B cell (primary cell): ENCODE data around the gene KCNH1.

ENCODE experiments used
- CTCF ChIP-seq: fragments of 200-600 bp; IDR thresholded peaks from one replicate; pipeline ENCODE4 v1.8.0; 2022; ENCODE audit warnings: antibody characterized with exemption, mild to moderate bottlenecking
- EZH2 ChIP-seq: IDR thresholded peaks from 2 replicates; pipeline ENCODE4 v1.6.1; 2012; ENCODE audit warnings: borderline replicate concordance, low read depth, mild to moderate bottlenecking, moderate library complexity, low read length; ENCODE audit not compliant: insufficient read depth, poor library complexity, severe bottlenecking

GRCh38 chr1:210814382-210815123 lies 319.4 kb downstream of the KCNH1 start:
- TF ChIP-seq CTCF = no peak
- no peak for TF ChIP-seq EZH2
